Measurements from ENCODE around the gene GPD2. TPM values are rescaled to one million over a fixed set of nuclear protein-coding genes. Genes with fewer than 3 reads are reported as not detected.

The GPD2 gene
- total RNA-seq: 35.0 and 63.4 TPM in 2 replicates

DNA sequence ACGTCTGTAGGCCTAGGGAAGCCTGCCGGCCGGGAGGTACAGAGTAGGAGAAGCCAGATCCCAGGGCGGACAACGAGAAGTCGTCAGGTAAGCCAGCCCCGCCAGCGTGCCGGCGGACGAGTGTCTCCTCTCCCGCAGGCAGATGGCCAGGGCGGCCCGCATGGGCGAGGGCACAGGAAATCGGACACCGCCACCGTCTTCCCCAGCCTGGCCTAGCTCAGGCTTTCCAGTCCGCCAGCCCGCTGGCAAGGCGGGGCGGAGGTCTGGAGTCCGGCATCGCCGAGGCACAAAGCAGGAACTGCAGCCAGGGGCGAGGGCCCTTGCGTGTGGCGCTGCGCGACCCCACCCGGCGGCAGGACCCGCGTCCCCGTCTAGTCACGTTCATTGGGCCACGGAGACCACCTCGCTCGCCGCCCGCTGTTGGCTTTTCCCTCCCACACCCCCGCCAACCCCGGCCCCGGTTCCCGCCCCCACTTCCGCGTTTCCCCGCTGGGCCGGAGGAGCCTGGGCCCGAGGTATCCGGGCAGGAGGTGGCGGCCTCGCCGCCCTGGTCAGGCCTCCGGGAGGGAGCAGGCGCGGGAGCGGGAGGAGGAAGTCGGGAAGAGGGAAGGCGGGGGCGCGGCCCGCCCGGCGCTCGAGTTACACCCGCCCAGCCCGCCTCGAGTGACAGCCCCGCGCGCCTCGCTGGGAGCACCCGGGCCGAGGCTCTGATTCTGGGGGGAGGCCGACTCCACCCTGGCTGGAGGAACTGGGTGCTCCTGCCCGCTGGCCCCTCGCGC is at the start of gene GPD2:
TSS of gene GPD2 (plus strand) at position 662 of the 779 bp plus-strand sequence. CDS start 39,727 bp downstream, outside the sequence.

Other genes with a start within 250 kb of the GPD2 start
- gene NR4A2, start 103.7 kb upstream of the GPD2 start, total RNA-seq: 0.22 and 0.57 TPM in 2 replicates

Data from placental pericyte (primary cell).